HepG2 (cell line): Measurements from ENCODE around the gene FOLR2. TPM values are rescaled to one million over a fixed set of nuclear protein-coding genes. Genes with fewer than 3 reads are reported as not detected.

Experiments
- FOSL1 ChIP-seq: sonication (generic); formaldehyde crosslinking; IDR thresholded peaks from 2 replicates; pipeline ENCODE4 v1.9.0; 2021; ENCODE audit warnings: missing genetic modification reagents, borderline replicate concordance
- SALL2 ChIP-seq: sonication (generic); formaldehyde crosslinking; IDR thresholded peaks from 2 replicates; pipeline ENCODE4 v1.8.1; 2023; ENCODE audit warnings: mild to moderate bottlenecking, missing genetic modification reagents, inconsistent platforms
- SAP130 ChIP-seq: IDR thresholded peaks from 2 replicates; pipeline ENCODE4 v1.6.1; 2016; ENCODE audit warnings: low read depth
- SMAD3 ChIP-seq: sonication (generic); formaldehyde crosslinking; IDR thresholded peaks from 2 replicates; pipeline ENCODE4 v1.4.0; 2020; ENCODE audit warnings: missing genetic modification reagents
- SRF ChIP-seq: IDR thresholded peaks from 2 replicates; pipeline ENCODE4 v1.6.1; 2011; ENCODE audit warnings: mild to moderate bottlenecking, low read depth, low read length, moderate library complexity
- SRY ChIP-seq: sonication (generic); formaldehyde crosslinking; IDR thresholded peaks from 2 replicates; pipeline ENCODE4 v1.8.0; 2022; ENCODE audit warnings: mild to moderate bottlenecking, missing genetic modification reagents
- TCF12 ChIP-seq, 2 experiments: fragments of 450-650 bp in 1 of 2; sonication (generic) in 1 of 2; formaldehyde crosslinking in 1 of 2; IDR thresholded peaks; 2 replicates each; pipeline versions ENCODE4 v1.6.1 to v1.8.0; 2017 to 2022; ENCODE audit warnings: antibody characterized with exemption in 1 of 2, mild to moderate bottlenecking in 1 of 2, missing genetic modification reagents in 1 of 2, moderate library complexity in 1 of 2
- TGIF2 ChIP-seq: IDR thresholded peaks from 2 replicates; pipeline ENCODE4 v1.6.1; 2016; ENCODE audit warnings: control low read depth, missing compliant biosample characterization
- ZBTB1 ChIP-seq: sonication (generic); formaldehyde crosslinking; IDR thresholded peaks from 2 replicates; pipeline ENCODE4 v1.4.0; 2020; ENCODE audit warnings: missing genetic modification reagents, borderline replicate concordance
- ZC3H4 ChIP-seq: sonication (generic); formaldehyde crosslinking; IDR thresholded peaks from 2 replicates; pipeline ENCODE4 v1.4.0; 2020; ENCODE audit warnings: missing genetic modification reagents, borderline replicate concordance
- ZFP82 ChIP-seq: sonication (generic); formaldehyde crosslinking; IDR thresholded peaks from 2 replicates; pipeline ENCODE4 v1.5.1; 2020; ENCODE audit warnings: mild to moderate bottlenecking, missing genetic modification reagents, borderline replicate concordance
- ZKSCAN1 ChIP-seq: fragments of 150-350 bp; IDR thresholded peaks from 2 replicates; pipeline ENCODE4 v1.6.1; 2014; ENCODE audit warnings: low read length
- ZNF468 ChIP-seq: sonication (generic); formaldehyde crosslinking; IDR thresholded peaks from 2 replicates; pipeline ENCODE4 v1.8.0; 2022; ENCODE audit warnings: mild to moderate bottlenecking, moderate library complexity, missing genetic modification reagents
- ZNF543 ChIP-seq: sonication (generic); formaldehyde crosslinking; IDR thresholded peaks from 2 replicates; pipeline ENCODE4 v1.4.0; 2020; ENCODE audit warnings: mild to moderate bottlenecking, missing genetic modification reagents
- ZNF644 ChIP-seq: IDR thresholded peaks from 2 replicates; pipeline ENCODE4 v1.6.1; 2016; ENCODE audit warnings: low read depth
- ZNF768 ChIP-seq: sonication (generic); formaldehyde crosslinking; IDR thresholded peaks from 2 replicates; pipeline ENCODE4 v1.4.0; 2020; ENCODE audit warnings: missing genetic modification reagents
- polyA plus RNA-seq, 8 experiments: library from polyadenylated mRNA; depleted of rRNA in 3 of 8; stranded (reverse) in 7 of 8; unstranded in 1 of 8; fragments of >200 nt; fragmentation: Illumina TruSeq in 4 of 8; extraction: Trizol in 4 of 8; gene quantifications; 2 replicates each; pipeline versions ENCODE4 v1.2.1 to v1.2.3, GENCODE V29; 2011 to 2016; ENCODE audit warnings: low read depth in 4 of 8, missing spikeins in 1 of 8, mixed read lengths in 1 of 8; ENCODE audit not compliant: insufficient read depth in 1 of 8
- total RNA-seq, 5 experiments: library from RNA; depleted of rRNA; stranded (reverse); fragments of >200 nt; fragmentation: Illumina TruSeq; extraction: Trizol; gene quantifications; 2 replicates each; pipeline ENCODE4 v1.2.3, GENCODE V29; 2016; ENCODE audit warnings: low read depth in 1 of 5
- TF ChIP-seq, protein P1 (sequence below): sonication (generic); formaldehyde crosslinking; IDR thresholded peaks from 2 replicates; pipeline ENCODE4 v1.4.0; 2020; ENCODE audit warnings: missing genetic modification reagents, borderline replicate concordance
- TF ChIP-seq, protein P2 (sequence below): sonication (generic); formaldehyde crosslinking; IDR thresholded peaks from 2 replicates; pipeline ENCODE4 v1.4.0; 2020; ENCODE audit warnings: missing genetic modification reagents
- TF ChIP-seq, protein P3 (sequence below): sonication (generic); formaldehyde crosslinking; IDR thresholded peaks from 2 replicates; pipeline ENCODE4 v1.4.0; 2020; ENCODE audit warnings: missing genetic modification reagents
- TF ChIP-seq, protein P4 (sequence below): sonication (generic); formaldehyde crosslinking; IDR thresholded peaks from 2 replicates; pipeline ENCODE4 v1.5.0; 2020; ENCODE audit warnings: missing genetic modification reagents
- TF ChIP-seq, protein P5 (sequence below): sonication (generic); formaldehyde crosslinking; IDR thresholded peaks from 2 replicates; pipeline ENCODE4 v1.4.0; 2020; ENCODE audit warnings: missing genetic modification reagents, low read depth, mild to moderate bottlenecking, borderline replicate concordance

FOLR2 gene
- total and polyA plus RNA-seq, 2 of the 13 experiments (the other 11 are each of a cell fraction or from before 2014, with no cell fraction given): 0.09 TPM; not detected in 1

DNA sequence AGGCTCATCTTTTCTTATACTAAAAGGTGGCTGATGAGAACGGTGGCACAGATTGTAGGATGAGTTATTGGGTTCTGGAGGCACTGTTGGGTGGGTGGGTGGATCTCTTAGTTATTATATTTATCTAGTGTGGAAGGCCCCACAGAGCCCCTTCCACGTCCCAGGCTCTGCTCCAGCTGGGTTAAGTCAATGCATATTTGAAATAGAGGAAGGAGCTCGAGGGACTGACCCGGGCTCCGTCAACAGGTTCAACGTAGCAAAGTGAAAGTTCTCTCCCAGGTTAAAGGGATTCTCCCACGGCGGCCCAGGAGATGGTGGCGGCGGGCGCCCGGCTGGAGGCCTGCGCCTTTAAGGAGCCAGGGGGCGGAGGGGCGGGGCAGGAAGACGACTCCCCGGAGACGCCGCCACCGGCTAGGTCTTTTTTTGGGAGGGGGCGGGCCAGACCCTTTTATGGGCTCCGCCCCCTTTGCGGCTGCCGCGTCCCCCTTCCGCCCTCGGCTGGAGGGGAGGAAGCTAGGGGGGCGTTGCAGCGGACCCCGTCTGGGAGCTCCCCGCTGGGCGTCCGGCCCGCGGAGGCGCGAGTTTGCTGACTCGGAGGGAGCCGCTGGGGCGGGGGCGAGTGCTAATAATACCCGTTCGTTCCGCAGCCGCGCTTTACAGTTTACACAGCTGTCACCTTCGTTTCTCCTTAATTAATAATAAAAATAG lies 6.5 kb downstream of the FOLR2 start (continued):
- TF ChIP-seq, protein P1, sequence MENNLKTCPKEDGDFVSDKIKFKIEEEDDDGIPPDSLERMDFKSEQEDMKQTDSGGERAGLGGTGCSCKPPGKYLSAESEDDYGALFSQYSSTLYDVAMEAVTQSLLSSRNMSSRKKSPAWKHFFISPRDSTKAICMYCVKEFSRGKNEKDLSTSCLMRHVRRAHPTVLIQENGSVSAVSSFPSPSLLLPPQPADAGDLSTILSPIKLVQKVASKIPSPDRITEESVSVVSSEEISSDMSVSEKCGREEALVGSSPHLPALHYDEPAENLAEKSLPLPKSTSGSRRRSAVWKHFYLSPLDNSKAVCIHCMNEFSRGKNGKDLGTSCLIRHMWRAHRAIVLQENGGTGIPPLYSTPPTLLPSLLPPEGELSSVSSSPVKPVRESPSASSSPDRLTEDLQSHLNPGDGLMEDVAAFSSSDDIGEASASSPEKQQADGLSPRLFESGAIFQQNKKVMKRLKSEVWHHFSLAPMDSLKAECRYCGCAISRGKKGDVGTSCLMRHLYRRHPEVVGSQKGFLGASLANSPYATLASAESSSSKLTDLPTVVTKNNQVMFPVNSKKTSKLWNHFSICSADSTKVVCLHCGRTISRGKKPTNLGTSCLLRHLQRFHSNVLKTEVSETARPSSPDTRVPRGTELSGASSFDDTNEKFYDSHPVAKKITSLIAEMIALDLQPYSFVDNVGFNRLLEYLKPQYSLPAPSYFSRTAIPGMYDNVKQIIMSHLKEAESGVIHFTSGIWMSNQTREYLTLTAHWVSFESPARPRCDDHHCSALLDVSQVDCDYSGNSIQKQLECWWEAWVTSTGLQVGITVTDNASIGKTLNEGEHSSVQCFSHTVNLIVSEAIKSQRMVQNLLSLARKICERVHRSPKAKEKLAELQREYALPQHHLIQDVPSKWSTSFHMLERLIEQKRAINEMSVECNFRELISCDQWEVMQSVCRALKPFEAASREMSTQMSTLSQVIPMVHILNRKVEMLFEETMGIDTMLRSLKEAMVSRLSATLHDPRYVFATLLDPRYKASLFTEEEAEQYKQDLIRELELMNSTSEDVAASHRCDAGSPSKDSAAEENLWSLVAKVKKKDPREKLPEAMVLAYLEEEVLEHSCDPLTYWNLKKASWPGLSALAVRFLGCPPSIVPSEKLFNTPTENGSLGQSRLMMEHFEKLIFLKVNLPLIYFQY (CRISPR knock-in tag): 0 out of 2 replicates have a peak, but pooled peaks have one; percentile 36
- TF ChIP-seq SALL2 (CRISPR knock-in tag) (no peak), SMAD3 (CRISPR knock-in tag) (0 out of 2 replicates have a peak, but pooled peaks have one; percentile 23), ZFP82 (CRISPR knock-in tag) (no peak), ZNF543 (no peak), SRY (0 out of 2 replicates have a peak, but pooled peaks have one; percentile 6), ZNF768 (CRISPR knock-in tag) (peak; percentile 35; the same call in 1 of the 2 replicates), FOSL1 (CRISPR knock-in tag) (no peak), ZBTB1 (CRISPR knock-in tag) (no peak), TGIF2 (no peak), ZNF468 (CRISPR knock-in tag) (no peak), ZKSCAN1 (peak; percentile 54; the same call in 1 of the 2 replicates), ZNF644 (no peak), SRF (peak; percentile 70), ZC3H4 (no peak), SAP130 (peak; percentile 74), TCF12 (IDR thresholded peaks at IDR 0.05) (no peak), TCF12 (CRISPR knock-in tag; IDR thresholded peaks at IDR 0.05) (0 out of 2 replicates have a peak, but pooled peaks have one; percentile 14)
- TF ChIP-seq, protein P2, sequence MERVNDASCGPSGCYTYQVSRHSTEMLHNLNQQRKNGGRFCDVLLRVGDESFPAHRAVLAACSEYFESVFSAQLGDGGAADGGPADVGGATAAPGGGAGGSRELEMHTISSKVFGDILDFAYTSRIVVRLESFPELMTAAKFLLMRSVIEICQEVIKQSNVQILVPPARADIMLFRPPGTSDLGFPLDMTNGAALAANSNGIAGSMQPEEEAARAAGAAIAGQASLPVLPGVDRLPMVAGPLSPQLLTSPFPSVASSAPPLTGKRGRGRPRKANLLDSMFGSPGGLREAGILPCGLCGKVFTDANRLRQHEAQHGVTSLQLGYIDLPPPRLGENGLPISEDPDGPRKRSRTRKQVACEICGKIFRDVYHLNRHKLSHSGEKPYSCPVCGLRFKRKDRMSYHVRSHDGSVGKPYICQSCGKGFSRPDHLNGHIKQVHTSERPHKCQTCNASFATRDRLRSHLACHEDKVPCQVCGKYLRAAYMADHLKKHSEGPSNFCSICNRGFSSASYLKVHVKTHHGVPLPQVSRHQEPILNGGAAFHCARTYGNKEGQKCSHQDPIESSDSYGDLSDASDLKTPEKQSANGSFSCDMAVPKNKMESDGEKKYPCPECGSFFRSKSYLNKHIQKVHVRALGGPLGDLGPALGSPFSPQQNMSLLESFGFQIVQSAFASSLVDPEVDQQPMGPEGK (CRISPR knock-in tag): peak; percentile 79
- TF ChIP-seq, protein P3, sequence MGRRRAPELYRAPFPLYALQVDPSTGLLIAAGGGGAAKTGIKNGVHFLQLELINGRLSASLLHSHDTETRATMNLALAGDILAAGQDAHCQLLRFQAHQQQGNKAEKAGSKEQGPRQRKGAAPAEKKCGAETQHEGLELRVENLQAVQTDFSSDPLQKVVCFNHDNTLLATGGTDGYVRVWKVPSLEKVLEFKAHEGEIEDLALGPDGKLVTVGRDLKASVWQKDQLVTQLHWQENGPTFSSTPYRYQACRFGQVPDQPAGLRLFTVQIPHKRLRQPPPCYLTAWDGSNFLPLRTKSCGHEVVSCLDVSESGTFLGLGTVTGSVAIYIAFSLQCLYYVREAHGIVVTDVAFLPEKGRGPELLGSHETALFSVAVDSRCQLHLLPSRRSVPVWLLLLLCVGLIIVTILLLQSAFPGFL (CRISPR knock-in tag): no peak
- TF ChIP-seq, protein P4, sequence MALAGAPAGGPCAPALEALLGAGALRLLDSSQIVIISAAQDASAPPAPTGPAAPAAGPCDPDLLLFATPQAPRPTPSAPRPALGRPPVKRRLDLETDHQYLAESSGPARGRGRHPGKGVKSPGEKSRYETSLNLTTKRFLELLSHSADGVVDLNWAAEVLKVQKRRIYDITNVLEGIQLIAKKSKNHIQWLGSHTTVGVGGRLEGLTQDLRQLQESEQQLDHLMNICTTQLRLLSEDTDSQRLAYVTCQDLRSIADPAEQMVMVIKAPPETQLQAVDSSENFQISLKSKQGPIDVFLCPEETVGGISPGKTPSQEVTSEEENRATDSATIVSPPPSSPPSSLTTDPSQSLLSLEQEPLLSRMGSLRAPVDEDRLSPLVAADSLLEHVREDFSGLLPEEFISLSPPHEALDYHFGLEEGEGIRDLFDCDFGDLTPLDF (CRISPR knock-in tag): no peak
- TF ChIP-seq, protein P5, sequence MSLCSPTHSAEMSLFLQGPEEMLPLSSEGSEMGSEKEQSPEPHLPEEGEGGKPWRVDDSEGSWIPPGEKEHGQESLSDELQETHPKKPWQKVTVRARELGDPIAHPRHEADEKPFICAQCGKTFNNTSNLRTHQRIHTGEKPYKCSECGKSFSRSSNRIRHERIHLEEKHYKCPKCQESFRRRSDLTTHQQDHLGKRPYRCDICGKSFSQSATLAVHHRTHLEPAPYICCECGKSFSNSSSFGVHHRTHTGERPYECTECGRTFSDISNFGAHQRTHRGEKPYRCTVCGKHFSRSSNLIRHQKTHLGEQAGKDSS (CRISPR knock-in tag): no peak
